ENCODE data around the gene PSORS1C2. TPM values are rescaled to one million over a fixed set of nuclear protein-coding genes. Genes with fewer than 3 reads are reported as not detected.
A peak's percentile ranks its signal among the peaks of the same experiment; 100 is the strongest.
"Not testable (repeated sequence)": the region's sequence is repeated elsewhere in the genome, so short reads cannot be mapped to it uniquely, and the experiment has no call there.

The PSORS1C2 gene
- not detected for total RNA-seq

DNA sequence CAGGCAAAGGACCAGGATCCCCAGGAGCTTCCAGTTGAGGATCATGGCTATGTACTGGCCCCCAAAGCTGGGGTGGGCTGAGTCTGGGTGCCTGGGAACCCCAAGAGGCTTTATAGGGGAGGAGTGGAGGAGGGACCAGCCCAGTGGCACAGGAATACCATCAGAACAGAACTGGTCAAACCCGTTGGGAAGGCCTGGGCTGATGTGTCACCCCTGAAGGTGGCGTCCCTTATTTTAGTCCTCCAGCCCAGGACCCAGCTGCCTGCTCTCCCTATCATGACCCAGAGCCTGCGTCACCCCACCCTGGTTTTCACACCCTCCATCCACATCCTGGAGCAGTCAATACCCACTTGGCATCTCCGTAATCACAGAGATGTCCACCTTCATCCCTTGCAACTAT, at the start of gene PSORS1C2:
Gene PSORS1C2 (minus strand): TSS at position 85 of the 400 bp plus-strand sequence. CDS start 40 bp downstream, at position 45.
- intact Hi-C loops (cut with DNase I; ENCODE audit: low total_unique reads), result no loop called here

DNA sequence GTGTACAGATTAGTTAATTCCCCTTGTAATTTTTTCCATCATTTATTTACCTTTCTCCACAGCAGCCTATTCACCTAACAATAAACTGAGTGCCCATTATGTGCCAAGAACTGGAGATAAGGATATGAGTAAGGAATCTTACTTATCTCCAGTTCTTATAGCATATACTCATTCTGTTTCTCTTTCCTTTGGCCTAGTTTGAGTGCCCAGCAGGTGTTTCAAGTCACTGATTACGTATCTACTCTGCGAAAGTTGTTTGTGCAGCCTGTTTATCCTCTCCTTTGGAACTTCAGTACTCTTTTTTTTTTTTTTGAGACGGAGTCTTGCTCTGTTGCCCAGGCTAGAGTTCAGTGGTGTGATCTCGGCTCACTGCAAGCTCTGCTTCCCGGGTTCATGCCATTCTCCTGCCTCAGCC, 48.9 kb upstream of the PSORS1C2 start:
- H3K27me3 ChIP-seq, result no peaks in the 10 kb centered on the region
- DNase-seq (ENCODE audit: low spot score in 2 of 2), result no peak
- TF ChIP-seq, protein P1, sequence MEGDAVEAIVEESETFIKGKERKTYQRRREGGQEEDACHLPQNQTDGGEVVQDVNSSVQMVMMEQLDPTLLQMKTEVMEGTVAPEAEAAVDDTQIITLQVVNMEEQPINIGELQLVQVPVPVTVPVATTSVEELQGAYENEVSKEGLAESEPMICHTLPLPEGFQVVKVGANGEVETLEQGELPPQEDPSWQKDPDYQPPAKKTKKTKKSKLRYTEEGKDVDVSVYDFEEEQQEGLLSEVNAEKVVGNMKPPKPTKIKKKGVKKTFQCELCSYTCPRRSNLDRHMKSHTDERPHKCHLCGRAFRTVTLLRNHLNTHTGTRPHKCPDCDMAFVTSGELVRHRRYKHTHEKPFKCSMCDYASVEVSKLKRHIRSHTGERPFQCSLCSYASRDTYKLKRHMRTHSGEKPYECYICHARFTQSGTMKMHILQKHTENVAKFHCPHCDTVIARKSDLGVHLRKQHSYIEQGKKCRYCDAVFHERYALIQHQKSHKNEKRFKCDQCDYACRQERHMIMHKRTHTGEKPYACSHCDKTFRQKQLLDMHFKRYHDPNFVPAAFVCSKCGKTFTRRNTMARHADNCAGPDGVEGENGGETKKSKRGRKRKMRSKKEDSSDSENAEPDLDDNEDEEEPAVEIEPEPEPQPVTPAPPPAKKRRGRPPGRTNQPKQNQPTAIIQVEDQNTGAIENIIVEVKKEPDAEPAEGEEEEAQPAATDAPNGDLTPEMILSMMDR (IDR thresholded peaks at IDR 0.05), result no peak
- TF ChIP-seq POLR2AphosphoS5 (IDR thresholded peaks at IDR 0.05) (no peak), POLR2A (IDR thresholded peaks at IDR 0.05) (no peak)
- no peak overlapping the region for H3K4me3 ChIP-seq
- H3K36me3 ChIP-seq, result no peaks in the 10 kb centered on the region
- intact Hi-C loops (cut with DNase I; ENCODE audit: low total_unique reads), result no loop called here
- H3K4me1 ChIP-seq, result no peaks in the 10 kb centered on the region
- no peaks in the 10 kb centered on the region for H3K9me3 ChIP-seq
- peak overlapping the region in 1 of 2 donors; percentile 33 for H3K27ac ChIP-seq

More for the DNA sequence above, at the start of gene PSORS1C2:
- no peak for DNase-seq (ENCODE audit: low spot score in 2 of 2)
- Histone ChIP-seq H3K27ac (peak within 1 kb of the TSS in 1 of 2 donors; percentile 54), H3K36me3 (no peaks in the 10 kb centered on the region), H3K9me3 (no peaks in the 10 kb centered on the region), H3K27me3 (no peaks in the 10 kb centered on the region), H3K4me1 (no peaks in the 10 kb centered on the region), H3K4me3 (peak within 1 kb of the TSS in 2 of 3 donors; percentile 37 to 56)
- TF ChIP-seq POLR2A (IDR thresholded peaks at IDR 0.05), result no peak
- TF ChIP-seq, protein P1 (IDR thresholded peaks at IDR 0.05), result no peak
- no peak for TF ChIP-seq POLR2AphosphoS5 (IDR thresholded peaks at IDR 0.05)

DNA sequence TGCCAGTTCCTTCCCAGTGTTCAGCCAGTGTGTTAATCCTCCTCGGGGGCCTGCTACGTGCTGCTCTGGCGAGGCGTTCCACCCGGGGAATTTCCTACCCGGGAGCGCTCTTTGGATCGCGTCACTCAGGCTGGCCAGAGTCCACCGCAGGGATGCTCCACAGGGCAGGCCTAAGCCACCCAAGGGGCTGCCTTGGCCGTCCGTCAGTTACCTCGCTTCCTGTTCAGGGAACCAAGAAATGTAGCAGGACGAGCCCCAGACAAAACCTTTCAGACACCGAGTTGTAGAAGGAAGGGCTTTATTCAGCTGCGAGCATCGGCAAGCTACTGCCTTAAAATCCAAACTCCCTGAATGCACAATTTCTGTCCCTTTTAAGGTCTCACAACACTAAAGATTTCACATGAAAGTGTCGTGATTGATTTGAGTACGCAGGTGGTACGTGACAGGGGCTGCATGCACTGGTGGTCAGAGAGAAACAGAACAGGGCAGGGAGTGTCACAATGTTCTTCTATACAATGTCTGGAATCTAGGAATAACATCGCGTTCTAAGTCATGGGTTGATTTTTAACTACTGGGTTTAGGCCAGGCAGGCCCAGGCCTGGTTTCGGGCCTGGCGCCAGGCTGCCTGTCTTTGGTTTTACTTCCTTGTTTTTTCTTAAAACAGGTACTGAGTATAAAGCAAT, 47.3 kb upstream of the PSORS1C2 start:
- H3K36me3 ChIP-seq, result no peaks in the 10 kb centered on the region
- H3K9me3 ChIP-seq, result no peaks in the 10 kb centered on the region
- intact Hi-C loops (cut with DNase I; ENCODE audit: low total_unique reads), result no loop called here
- TF ChIP-seq POLR2AphosphoS5 (IDR thresholded peaks at IDR 0.05) (no peak), POLR2A (IDR thresholded peaks at IDR 0.05) (no peak)
- TF ChIP-seq, protein P1 (IDR thresholded peaks at IDR 0.05), result no peak
- peak overlapping the region in 2 of 3 donors; percentile 30 to 57 for H3K4me3 ChIP-seq
- H3K4me1 ChIP-seq, result no peaks in the 10 kb centered on the region
- H3K27me3 ChIP-seq, result no peaks in the 10 kb centered on the region
- peak in 1 of 2 donors; percentile 79 for DNase-seq (ENCODE audit: low spot score in 2 of 2)
- H3K27ac ChIP-seq, result peak overlapping the region; percentile 90 to 92

DNA sequence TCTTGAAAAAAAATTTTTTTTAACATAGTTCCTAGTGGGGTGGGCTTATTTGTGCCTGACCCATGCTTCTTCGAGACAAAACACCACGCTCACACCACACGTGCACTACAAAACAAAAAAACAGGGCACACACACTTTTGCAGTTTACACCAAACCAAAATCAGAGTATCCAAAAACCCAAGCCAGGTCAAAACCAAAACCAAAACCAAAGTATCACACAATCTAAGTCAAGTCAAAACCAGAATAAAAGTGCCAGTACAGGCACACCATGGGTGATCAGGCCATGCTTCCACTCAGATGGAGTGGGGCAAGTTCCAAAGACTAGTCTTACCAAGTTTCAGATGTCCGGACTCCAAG, 46.8 kb upstream of the PSORS1C2 start:
- peak overlapping the region; percentile 90 to 92 for H3K27ac ChIP-seq

DNA sequence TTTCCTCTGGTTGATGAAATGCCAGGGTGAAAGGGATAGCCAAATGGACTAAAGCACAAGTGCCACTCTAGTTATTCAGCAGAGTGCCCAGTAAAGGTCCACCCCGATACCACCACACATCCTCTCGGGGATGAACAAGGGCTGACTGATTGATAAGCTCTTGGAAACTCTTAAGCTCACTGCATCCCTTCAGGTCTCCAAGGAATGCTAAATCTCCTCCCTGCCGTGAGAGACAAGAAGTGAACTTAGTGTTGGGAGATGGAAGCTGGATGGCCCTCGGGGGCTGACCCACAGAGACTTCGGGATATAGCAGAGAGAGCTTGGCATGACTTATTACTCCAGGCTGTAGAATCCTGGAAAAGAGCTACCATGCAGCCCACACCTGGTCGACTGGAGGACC, 45.0 kb upstream of the PSORS1C2 start:
- not testable (repeated sequence) for H3K4me1 ChIP-seq

More for the DNA sequence above, 46.8 kb upstream of the PSORS1C2 start:
- H3K36me3 ChIP-seq; H3K4me1 ChIP-seq; intact Hi-C loops (cut with DNase I; ENCODE audit: low total_unique reads); DNase-seq (ENCODE audit: low spot score in 2 of 2); H3K27me3 ChIP-seq; H3K9me3 ChIP-seq: not testable (repeated sequence)
- peak overlapping the region in 2 of 3 donors; percentile 30 to 57 for H3K4me3 ChIP-seq

DNA sequence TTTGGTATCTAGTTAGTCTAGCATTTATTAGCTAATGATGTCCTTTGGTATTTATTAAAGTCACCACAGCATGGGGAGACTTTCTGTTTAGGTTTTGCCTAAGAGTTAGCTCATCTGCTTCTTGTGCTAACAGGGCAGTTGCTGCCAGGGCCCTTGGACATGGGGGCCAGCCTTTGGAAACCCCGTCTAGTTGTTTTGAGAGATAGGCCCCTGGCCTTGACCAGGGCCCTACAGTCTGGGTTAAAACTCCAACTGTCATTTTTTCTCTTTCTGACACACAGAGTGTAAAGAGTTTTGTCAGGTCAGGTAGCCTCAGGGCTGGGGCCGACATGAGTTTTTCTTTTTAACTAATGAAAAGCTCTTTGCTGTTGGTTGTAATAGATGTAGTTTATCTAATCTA, 44.4 kb upstream of the PSORS1C2 start:
- intact Hi-C loops (cut with DNase I; ENCODE audit: low total_unique reads), result not testable (repeated sequence)

More for the DNA sequence above, 45.0 kb upstream of the PSORS1C2 start:
- H3K9me3 ChIP-seq; H3K36me3 ChIP-seq; H3K27me3 ChIP-seq; intact Hi-C loops (cut with DNase I; ENCODE audit: low total_unique reads); H3K27ac ChIP-seq; H3K4me3 ChIP-seq; DNase-seq (ENCODE audit: low spot score in 2 of 2): not testable (repeated sequence)

More for the DNA sequence above, 44.4 kb upstream of the PSORS1C2 start:
- not testable (repeated sequence) for H3K4me1 ChIP-seq; H3K27me3 ChIP-seq; DNase-seq (ENCODE audit: low spot score in 2 of 2); H3K9me3 ChIP-seq; H3K4me3 ChIP-seq; H3K27ac ChIP-seq; H3K36me3 ChIP-seq

Measured in breast epithelium (tissue), 4 donors.